C4-2B (cell line): ENCODE results near the gene SH3GL3.

Source experiments
- H3K27ac ChIP-seq: fragments of 450-650 bp; 2 replicates; pipeline ENCODE4 v1.5.1; 2017
- CTCF ChIP-seq: fragments of 450-650 bp; conservative IDR thresholded peaks from 2 replicates; pipeline ENCODE4 v1.5.1; 2017; ENCODE audit warnings: mild to moderate bottlenecking
- ZFX ChIP-seq: fragments of 450-650 bp; IDR thresholded peaks from 2 replicates; pipeline ENCODE4 v1.6.1; 2017

SH3GL3 gene

DNA sequence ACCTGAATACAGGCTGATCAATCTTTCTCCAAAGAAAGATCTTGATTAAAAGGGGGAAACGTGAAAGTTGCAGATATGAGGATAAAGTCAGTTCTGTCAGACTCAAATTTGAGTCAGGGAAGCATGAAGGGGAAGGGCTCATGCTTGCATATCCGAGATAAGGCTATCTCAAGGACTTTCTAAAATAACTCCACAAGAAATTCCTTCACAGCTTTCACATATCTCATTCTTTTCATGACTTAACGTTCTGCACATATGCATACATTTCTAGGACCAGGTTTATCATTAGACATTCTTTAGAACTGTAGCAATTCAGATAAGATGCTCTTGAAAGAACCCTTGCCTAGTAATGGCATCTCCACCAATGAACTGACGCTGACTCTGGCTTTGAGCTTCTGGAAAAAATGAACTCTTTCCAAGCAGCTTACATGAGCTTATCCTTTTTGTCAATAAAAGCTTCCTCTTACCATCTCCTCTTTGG, 15.9 kb downstream of the SH3GL3 start:
- H3K27ac ChIP-seq: no peak overlapping the region
- TF ChIP-seq CTCF (no peak), ZFX (no peak)

GRCh38 chr15:83470887-83471286, 23.7 kb downstream of the SH3GL3 start:
- TF ChIP-seq ZFX (no peak), CTCF (no peak)
- H3K27ac ChIP-seq: no peak overlapping the region

DNA sequence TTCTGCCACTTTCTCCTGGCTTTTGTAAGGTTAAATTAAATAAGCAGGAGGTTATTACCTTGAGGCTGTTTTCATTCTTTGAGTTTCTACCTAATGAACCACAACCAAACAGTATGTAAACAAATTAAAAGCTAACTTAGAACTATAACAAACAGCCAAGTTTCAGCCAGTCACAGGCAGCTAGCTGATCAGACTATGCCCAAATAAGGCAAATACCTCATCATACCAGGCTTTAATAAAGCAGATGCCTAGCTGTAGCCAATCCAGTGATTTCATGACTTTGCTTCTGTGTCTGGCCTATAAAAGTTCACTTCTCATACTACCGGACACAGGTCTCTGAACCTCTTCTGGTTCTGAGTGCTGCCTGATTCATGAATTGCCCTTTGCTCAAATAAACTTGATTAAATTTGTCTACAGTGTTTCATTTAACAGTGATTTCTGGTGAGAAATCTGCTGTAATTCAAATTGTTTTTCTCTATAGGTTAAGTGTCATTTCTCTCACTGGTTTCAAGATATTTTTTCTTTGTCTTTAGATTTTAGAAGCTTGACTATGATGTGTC, 24.2 kb downstream of the SH3GL3 start:
- no peak overlapping the region for H3K27ac ChIP-seq
- TF ChIP-seq CTCF: no peak
- TF ChIP-seq ZFX: no peak

DNA sequence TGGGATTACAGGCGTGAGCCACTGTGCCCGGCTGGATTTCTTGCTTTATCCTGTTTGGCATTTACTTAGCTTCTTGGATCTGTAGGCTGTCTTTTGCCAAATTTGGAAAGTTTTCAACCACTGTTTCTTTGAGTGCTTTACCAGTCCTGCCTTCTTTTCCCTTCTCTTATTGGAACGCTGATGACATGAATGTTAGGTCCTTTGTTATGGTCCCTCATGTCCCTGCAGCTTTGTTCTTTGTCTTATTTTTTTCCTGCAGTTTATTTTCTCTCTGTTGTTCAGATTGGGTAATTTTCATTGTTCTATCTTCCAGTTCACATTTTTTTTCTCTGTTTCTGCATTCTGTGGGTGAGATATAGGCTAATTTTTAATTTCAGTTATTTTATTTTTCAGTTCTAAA, 25.0 kb downstream of the SH3GL3 start:
- H3K27ac ChIP-seq: no peak overlapping the region
- no peak for TF ChIP-seq ZFX
- no peak for TF ChIP-seq CTCF

DNA sequence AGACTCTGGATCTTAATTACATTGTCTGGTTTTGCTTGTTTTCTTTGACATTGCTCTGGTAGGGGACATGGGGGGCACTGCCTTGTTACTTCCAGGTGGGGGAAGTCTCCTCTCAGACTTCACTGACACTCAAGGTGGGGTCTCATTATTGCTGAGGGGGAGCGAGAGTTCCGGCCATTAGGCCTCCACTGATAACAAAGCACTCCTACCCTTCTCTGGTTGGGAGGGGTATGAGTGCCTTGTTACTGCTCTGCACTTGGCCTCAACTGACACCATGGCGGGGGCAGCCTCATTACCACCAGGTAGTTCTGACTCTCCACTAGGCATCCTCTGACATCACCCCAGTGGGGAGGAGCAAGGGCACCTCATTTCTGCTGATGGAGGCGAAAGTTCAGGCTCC, 25.7 kb downstream of the SH3GL3 start:
- H3K27ac ChIP-seq: no peak overlapping the region
- TF ChIP-seq ZFX (no peak), CTCF (no peak)

DNA sequence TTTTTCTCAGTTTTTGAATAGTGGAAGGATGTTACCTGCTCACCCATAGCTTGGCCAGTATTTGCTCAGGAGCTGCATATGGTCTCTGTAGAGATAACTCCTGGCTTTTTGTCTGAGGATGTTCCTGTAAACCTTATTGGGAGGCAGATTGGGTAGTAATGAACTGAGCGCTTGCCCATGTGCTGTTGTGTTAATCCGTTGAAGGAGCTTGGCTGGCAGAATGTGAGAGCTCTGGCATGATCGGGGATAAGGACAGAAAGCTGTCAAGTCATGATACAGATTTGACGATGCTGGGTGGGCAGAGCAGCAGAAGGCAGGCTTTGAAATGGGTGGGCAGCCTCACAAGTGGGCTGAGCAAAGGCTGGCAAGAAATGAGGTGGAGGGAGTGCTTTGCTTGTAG, 27.4 kb downstream of the SH3GL3 start:
- H3K27ac ChIP-seq: no peak overlapping the region
- no peak for TF ChIP-seq ZFX
- no peak for TF ChIP-seq CTCF

DNA sequence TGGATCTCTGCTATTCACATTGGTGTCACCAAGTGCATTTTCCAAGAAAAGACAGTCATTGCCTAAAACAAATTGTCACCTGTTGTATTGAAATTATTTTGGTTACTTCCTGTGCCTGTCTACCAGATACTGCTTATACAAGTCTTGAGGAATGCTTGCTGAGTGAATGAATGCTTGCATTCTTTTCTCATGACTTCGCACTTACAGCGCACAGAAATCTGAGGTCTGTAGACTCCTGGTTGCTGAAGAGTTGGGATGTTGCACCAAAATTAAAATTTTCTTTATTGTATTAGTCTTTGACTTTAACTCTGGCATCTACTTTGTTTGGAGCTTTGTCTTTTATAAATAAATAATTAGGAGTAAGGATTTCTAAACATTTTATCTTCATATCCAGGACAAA, 28.4 kb downstream of the SH3GL3 start:
- TF ChIP-seq ZFX (no peak), CTCF (no peak)
- H3K27ac ChIP-seq: no peak overlapping the region
